ENCODE results near the gene MAP2K5. TPM values are rescaled to one million over a fixed set of nuclear protein-coding genes. Genes with fewer than 3 reads are reported as not detected.

Gene MAP2K5
- total RNA-seq, 4 donors from 2014 or later: 8.0 to 14.0 (median 9.1) TPM

GRCh38 chr15:67746450-67746849 lies 203.9 kb downstream of the MAP2K5 start:
- WGBS, 2 donors: 55 to 66% methylated on average over 4 of the region's 4 CpGs
- intact Hi-C loops (cut with DNase I; ENCODE audit: low total_unique reads): no loop called here
- no peak overlapping the region for H3K4me3 ChIP-seq (ENCODE audit: low read depth, poor library complexity, severe bottlenecking)
- no peak for DNase-seq (ENCODE audit: low spot score in 2 of 2)
- TF ChIP-seq CTCF (IDR thresholded peaks at IDR 0.05): no peak
- no peak for TF ChIP-seq POLR2A (IDR thresholded peaks at IDR 0.05)

GRCh38 chr15:67747921-67748320 lies 205.4 kb downstream of the MAP2K5 start:
- 63 to 75% methylated on average over 3 of the region's 3 CpGs for whole genome bisulfite sequencing, 2 donors
- intact Hi-C loops (cut with DNase I; ENCODE audit: low total_unique reads): no loop called here

GRCh38 chr15:67750371-67750770 lies 207.9 kb downstream of the MAP2K5 start:
- intact Hi-C loops (cut with DNase I; ENCODE audit: low total_unique reads): no loop called here
- TF ChIP-seq CTCF (IDR thresholded peaks at IDR 0.05) (no peak), POLR2A (IDR thresholded peaks at IDR 0.05) (no peak)
- DNase-seq (ENCODE audit: low spot score in 2 of 2): no peak
- WGBS, 2 donors: 72 to 74% methylated on average over 4 of the region's 4 CpGs
- H3K4me3 ChIP-seq (ENCODE audit: low read depth, poor library complexity, severe bottlenecking): no peak overlapping the region

More at GRCh38 chr15:67747921-67748320, 205.4 kb downstream of the MAP2K5 start:
- no peak for DNase-seq (ENCODE audit: low spot score in 2 of 2)
- no peak overlapping the region for H3K4me3 ChIP-seq (ENCODE audit: low read depth, poor library complexity, severe bottlenecking)
- no peak for TF ChIP-seq CTCF (IDR thresholded peaks at IDR 0.05)
- TF ChIP-seq POLR2A (IDR thresholded peaks at IDR 0.05): no peak

- no peak overlapping the region for H3K4me3 ChIP-seq (ENCODE audit: low read depth, poor library complexity, severe bottlenecking)
- no peak for DNase-seq (ENCODE audit: low spot score in 2 of 2)
- intact Hi-C loops (cut with DNase I; ENCODE audit: low total_unique reads): no loop called here
- WGBS, 2 donors: 92 to 94% methylated on average over 3 of the region's 3 CpGs
- no peak for TF ChIP-seq POLR2A (IDR thresholded peaks at IDR 0.05)
- TF ChIP-seq CTCF (IDR thresholded peaks at IDR 0.05): no peak
Measured at GRCh38 chr15:67753891-67754290, 211.4 kb downstream of the MAP2K5 start.

GRCh38 chr15:67755264-67755663 lies 212.8 kb downstream of the MAP2K5 start:
- no peak overlapping the region for H3K4me3 ChIP-seq (ENCODE audit: low read depth, poor library complexity, severe bottlenecking)

More at GRCh38 chr15:67755264-67755663, 212.8 kb downstream of the MAP2K5 start:
- TF ChIP-seq CTCF (IDR thresholded peaks at IDR 0.05): no peak
- TF ChIP-seq POLR2A (IDR thresholded peaks at IDR 0.05): no peak
- intact Hi-C loops (cut with DNase I; ENCODE audit: low total_unique reads): no loop called here
- WGBS, 2 donors: 93 to 100% methylated on average over 1 of the region's 1 CpG
- no peak for DNase-seq (ENCODE audit: low spot score in 2 of 2)
